Measurements from ENCODE around the gene ABCD2. TPM values are rescaled to one million over a fixed set of nuclear protein-coding genes. Genes with fewer than 3 reads are reported as not detected.
"Not testable (repeated sequence)": the region's sequence is repeated elsewhere in the genome, so short reads cannot be mapped to it uniquely, and the experiment has no call there.

ABCD2 gene
- total RNA-seq, 4 donors from 2014 or later, result 0.37 to 1.9 (median 0.55) TPM; not detected in 1

- WGBS, 2 donors (ENCODE audit: low coverage in 1 of 2), result 95 to 100% methylated on average over 1 to 2 of the region's 2 CpGs
- in situ Hi-C loops (cut with MboI; ENCODE audit: low pct_ligation_motif_present in 1 of 4, low pct_unique_long_range_greater_than_20kb in 1 of 4, low sequenced_read_pairs in 3 of 4) (no loop called here), intact Hi-C loops (cut with DNase I; ENCODE audit: low total_unique reads) (no loop called here)
- H3K4me1 ChIP-seq, result no peaks in the 10 kb centered on the region
- H3K36me3 ChIP-seq, result no peaks in the 10 kb centered on the region
- TF ChIP-seq POLR2A (IDR thresholded peaks at IDR 0.05) (no peak), EP300 (IDR thresholded peaks at IDR 0.05; ENCODE audit: low read depth) (no peak), CTCF (IDR thresholded peaks at IDR 0.05) (no peak), POLR2AphosphoS5 (IDR thresholded peaks at IDR 0.05) (no peak)
- no peak for DNase-seq
- no peaks in the 10 kb centered on the region for H3K9me3 ChIP-seq
- H3K4me3 ChIP-seq, result no peak overlapping the region
- H3K27ac ChIP-seq, result no peak overlapping the region
- no peaks in the 10 kb centered on the region for H3K27me3 ChIP-seq
These were observed 92.6 kb downstream of the ABCD2 start for GRCh38 chr12:39526974-39527373.

GRCh38 chr12:39522167-39522566, 97.4 kb downstream of the ABCD2 start:
- DNase-seq; H3K4me3 ChIP-seq; H3K9me3 ChIP-seq; H3K27ac ChIP-seq; H3K36me3 ChIP-seq; intact Hi-C loops (cut with DNase I; ENCODE audit: low total_unique reads); H3K4me1 ChIP-seq; H3K27me3 ChIP-seq; in situ Hi-C loops (cut with MboI; ENCODE audit: low pct_ligation_motif_present in 1 of 4, low pct_unique_long_range_greater_than_20kb in 1 of 4, low sequenced_read_pairs in 3 of 4): not testable (repeated sequence)

GRCh38 chr12:39510001-39510400, 109.6 kb downstream of the ABCD2 start:
- DNase-seq, result no peak
- in situ Hi-C loops (cut with MboI; ENCODE audit: low pct_ligation_motif_present in 1 of 4, low pct_unique_long_range_greater_than_20kb in 1 of 4, low sequenced_read_pairs in 3 of 4), result no loop called here
- H3K27me3 ChIP-seq, result no peaks in the 10 kb centered on the region
- intact Hi-C loops (cut with DNase I; ENCODE audit: low total_unique reads), result loop anchor here (10.0 kb wide), 1 partner anchor 935 kb away; no protein-coding TSS in a partner anchor
- H3K27ac ChIP-seq, result no peak overlapping the region
- TF ChIP-seq CTCF (IDR thresholded peaks at IDR 0.05) (no peak), POLR2A (IDR thresholded peaks at IDR 0.05) (no peak), POLR2AphosphoS5 (IDR thresholded peaks at IDR 0.05) (no peak), EP300 (IDR thresholded peaks at IDR 0.05; ENCODE audit: low read depth) (no peak)
- H3K4me1 ChIP-seq, result no peaks in the 10 kb centered on the region
- 100% methylated on average over 1 of the region's 1 CpG; no CpG with 5 or more reads in 1 of the 2 donors for WGBS, 2 donors (ENCODE audit: low coverage in 1 of 2)
- peaks cover 4 to 7% of the 10 kb centered on the region in 2 donors for H3K9me3 ChIP-seq
- H3K4me3 ChIP-seq, result no peak overlapping the region
- no peaks in the 10 kb centered on the region for H3K36me3 ChIP-seq

- Histone ChIP-seq H3K36me3 (no peaks in the 10 kb centered on the region), H3K27me3 (no peaks in the 10 kb centered on the region), H3K4me1 (no peaks in the 10 kb centered on the region), H3K27ac (no peak overlapping the region), H3K4me3 (no peak overlapping the region), H3K9me3 (no peaks in the 10 kb centered on the region)
- intact Hi-C loops (cut with DNase I; ENCODE audit: low total_unique reads), result no loop called here
- in situ Hi-C loops (cut with MboI; ENCODE audit: low pct_ligation_motif_present in 1 of 4, low pct_unique_long_range_greater_than_20kb in 1 of 4, low sequenced_read_pairs in 3 of 4), result no loop called here
- DNase-seq, result no peak
- TF ChIP-seq POLR2AphosphoS5 (IDR thresholded peaks at IDR 0.05) (no peak), EP300 (IDR thresholded peaks at IDR 0.05; ENCODE audit: low read depth) (no peak), POLR2A (IDR thresholded peaks at IDR 0.05) (no peak), CTCF (IDR thresholded peaks at IDR 0.05) (no peak)
These were observed 114.0 kb downstream of the ABCD2 start for GRCh38 chr12:39505554-39505953.

GRCh38 chr12:39505023-39505422, 114.6 kb downstream of the ABCD2 start:
- 65% methylated on average over 2 of the region's 2 CpGs; no CpG with 5 or more reads in 1 of the 2 donors for WGBS, 2 donors (ENCODE audit: low coverage in 1 of 2)
- Histone ChIP-seq H3K4me3 (no peak overlapping the region), H3K9me3 (no peaks in the 10 kb centered on the region), H3K36me3 (no peaks in the 10 kb centered on the region), H3K27ac (no peak overlapping the region), H3K27me3 (no peaks in the 10 kb centered on the region), H3K4me1 (no peaks in the 10 kb centered on the region)
- intact Hi-C loops (cut with DNase I; ENCODE audit: low total_unique reads), result no loop called here
- in situ Hi-C loops (cut with MboI; ENCODE audit: low pct_ligation_motif_present in 1 of 4, low pct_unique_long_range_greater_than_20kb in 1 of 4, low sequenced_read_pairs in 3 of 4), result no loop called here
- no peak for DNase-seq
- no peak for TF ChIP-seq CTCF (IDR thresholded peaks at IDR 0.05)
- TF ChIP-seq EP300 (IDR thresholded peaks at IDR 0.05; ENCODE audit: low read depth), result no peak
- no peak for TF ChIP-seq POLR2AphosphoS5 (IDR thresholded peaks at IDR 0.05)
- TF ChIP-seq POLR2A (IDR thresholded peaks at IDR 0.05), result no peak
